A549 (cell line): ENCODE results near the gene PASD1.

ENCODE experiments used
- MAFK ChIP-seq: fragments of 450-650 bp; IDR thresholded peaks from 2 replicates; pipeline ENCODE4 v1.6.1; 2014; ENCODE audit not compliant: partially characterized antibody
- RCOR1 ChIP-seq: fragments of 150-350 bp; IDR thresholded peaks from 2 replicates; pipeline ENCODE4 v1.6.1; 2014; ENCODE audit warnings: antibody characterized with exemption, low read length, low read depth
- REST ChIP-seq: fragments of 200-600 bp; sonication (generic); IDR thresholded peaks from 2 replicates; pipeline ENCODE4 v1.6.1; 2016; ENCODE audit warnings: antibody characterized with exemption, mild to moderate bottlenecking, moderate library complexity
- SREBF2 ChIP-seq: fragments of 450-650 bp; IDR thresholded peaks from 2 replicates; pipeline ENCODE4 v1.6.1; 2014; ENCODE audit warnings: mild to moderate bottlenecking, moderate library complexity

GRCh38 chrX:151570561-151570960 lies 7.1 kb downstream of the PASD1 start:
- no peak for TF ChIP-seq REST
- TF ChIP-seq SREBF2: no peak
- TF ChIP-seq RCOR1: no peak
- TF ChIP-seq MAFK: no peak
